ENCODE data around the gene FAM185A.

GRCh38 chr7:102836191-102836919 lies 87.6 kb downstream of the FAM185A start:
- no peak for TF ChIP-seq CTCF (IDR thresholded peaks at IDR 0.05)
- no peak for TF ChIP-seq EP300 (IDR thresholded peaks at IDR 0.05)
